HS-27A (cell line): Measurements from ENCODE around the gene BCAT1.
"Not testable (repeated sequence)": the region's sequence is repeated elsewhere in the genome, so short reads cannot be mapped to it uniquely, and the experiment has no call there.

Experiments
- DNase-seq: peaks from one replicate; pipeline ENCODE4 v3.0.0-alpha.2; 2012; ENCODE audit warnings: low read depth, missing footprints

BCAT1 gene

DNA sequence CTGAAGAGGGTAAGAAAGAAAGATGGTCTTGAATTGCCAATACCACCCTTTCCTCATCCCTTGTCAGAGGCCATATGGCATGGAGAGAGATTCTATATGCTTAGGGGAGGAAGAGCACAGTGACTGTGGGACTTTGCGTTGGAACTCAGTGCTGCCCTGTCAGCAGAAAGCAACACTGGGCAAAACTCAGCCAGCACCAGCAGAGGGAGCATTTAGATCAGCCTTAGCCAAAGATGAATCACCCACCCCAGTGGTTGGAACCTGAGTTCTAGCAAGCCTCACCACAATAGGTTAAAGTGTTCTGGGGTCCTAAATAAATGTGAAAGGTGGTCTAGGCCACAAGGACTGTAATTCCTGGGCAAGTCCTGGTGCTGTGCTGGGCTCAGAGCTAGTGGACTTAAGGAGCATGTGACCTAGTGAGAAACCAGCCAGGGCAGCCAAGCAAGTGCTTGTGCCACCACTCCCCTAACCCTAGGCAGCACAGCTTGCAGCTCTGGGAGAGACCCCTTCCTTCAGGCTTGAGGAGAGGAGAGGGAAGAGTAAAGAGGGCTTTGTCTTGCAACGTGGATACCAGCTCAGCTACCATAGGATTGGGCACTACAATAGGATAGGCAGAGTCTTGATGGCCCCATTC lies 11.4 kb upstream of the BCAT1 start:
- DNase-seq = no peak

DNA sequence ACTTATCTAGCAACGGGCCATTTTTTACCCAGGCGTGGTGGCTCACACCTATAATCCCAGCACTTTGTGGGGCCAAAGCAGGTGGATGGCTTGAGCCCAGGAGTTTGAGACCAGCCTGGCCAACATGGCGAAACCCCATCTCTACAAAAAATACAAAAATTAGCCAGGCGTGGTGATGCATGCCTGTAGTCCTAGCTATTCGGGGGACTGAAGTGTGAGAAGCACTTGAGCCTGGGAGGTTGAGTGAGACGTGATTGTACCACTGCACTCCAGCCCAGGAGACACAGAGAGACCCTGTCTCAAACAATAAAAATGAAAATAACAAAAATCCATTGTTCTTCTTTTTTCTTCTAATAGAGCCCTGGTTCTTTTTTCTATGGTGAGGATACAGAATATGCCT lies 7.5 kb upstream of the BCAT1 start:
- not testable (repeated sequence) for DNase-seq

DNA sequence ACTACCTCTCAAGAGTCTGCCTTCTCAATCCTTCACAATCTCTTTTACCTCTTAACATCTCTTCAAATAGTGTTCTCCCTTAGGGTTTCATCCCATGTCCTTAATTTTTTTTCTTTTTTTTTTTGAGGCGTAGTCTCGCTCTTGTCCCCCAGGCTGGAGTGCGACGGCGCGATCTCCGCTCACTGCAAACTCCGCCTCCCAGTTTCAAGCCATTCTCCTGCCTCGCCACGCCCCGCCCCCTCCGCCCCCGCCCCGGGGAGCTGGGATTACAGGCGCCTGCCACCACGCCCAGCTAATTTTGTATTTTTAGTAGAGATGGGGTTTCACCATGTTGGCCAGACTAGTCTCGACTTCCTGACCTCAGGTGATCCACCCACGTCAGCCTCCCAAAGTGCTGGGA lies 7.0 kb upstream of the BCAT1 start:
- DNase-seq = no peak

DNA sequence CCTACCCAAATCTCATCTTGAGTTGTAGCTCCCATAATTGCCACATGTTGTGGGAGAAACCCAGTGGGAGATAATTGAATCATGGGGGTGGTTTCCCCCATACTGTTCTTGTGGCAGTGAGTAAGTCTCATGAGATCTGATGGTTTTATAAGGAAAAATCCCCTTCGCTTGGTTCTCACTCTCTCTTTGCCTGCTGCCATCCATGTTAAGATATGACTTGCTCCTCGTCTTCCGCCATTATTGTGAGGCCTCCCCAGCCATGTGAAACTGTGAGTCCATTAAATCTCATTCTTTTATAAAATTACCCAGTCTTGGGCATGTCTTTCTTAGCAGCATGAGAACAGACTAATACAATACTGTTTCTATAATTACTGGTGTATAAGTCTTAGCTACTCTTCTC lies 6.5 kb upstream of the BCAT1 start:
- no peak for DNase-seq

DNA sequence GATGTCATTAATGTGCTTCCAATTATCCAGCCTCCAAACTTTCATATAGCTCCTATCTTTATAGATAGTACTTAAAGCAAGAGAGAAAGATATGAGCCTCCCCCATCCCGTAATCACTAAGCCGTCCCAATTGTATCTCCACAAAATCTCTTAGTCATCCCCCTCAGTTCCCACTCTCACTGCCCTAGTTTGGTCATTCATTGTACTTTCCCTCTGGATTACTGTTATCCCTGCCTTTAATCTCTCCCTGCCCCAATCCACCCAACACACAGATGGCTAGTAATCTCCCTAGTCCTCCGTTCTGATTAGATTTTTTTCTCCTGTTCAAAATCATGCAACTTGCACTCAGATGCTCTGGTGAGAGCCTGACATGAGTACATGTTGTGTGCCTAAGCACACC lies 5.4 kb upstream of the BCAT1 start:
- no peak for DNase-seq

DNA sequence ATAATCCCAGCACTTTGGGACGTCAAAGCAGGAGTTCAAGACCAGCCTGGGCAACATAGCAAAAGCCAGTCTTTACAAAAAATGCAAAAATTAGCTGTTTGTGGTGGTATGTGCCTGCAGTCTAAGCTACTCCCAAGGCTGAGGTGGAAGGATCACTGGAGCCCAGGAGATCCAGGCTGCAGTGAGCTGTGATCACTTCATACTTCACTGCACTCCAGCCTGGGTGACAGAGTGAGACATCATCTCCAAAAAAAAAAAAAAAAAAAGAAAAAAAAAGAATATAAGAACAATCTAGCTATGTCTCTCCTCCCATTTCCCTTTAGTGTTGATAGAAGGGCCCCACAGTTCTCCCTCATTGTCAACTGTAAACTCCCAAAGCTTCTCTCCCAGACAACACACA lies 3.5 kb upstream of the BCAT1 start:
- DNase-seq = no peak

DNA sequence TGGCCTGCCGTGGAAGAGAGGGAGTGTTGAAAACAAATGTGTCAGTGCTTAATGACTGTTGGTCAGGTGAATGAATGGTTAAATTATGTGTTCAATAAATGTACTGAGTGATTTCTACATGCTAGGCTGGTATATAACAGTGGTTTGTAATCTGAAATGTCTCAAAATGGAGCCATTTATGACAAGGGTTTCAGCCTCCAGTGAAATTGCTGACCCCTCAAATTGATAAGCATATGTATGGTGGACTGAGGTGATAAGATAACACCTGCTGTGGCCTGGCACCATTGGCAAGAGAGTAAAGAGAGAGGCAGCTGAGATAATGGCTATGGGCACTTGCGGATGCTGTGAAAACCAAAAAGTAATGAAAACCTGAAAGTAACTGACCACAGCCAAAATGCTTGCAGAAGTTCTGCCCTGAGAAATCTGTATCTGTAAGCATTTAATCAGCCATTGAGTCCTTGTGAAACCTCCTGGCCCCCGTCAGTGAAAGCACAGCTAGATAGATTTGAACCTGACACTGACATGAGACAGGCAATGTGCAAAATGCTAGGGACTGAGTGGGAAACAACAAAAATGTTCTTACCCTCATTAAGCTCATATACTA lies 1.4 kb upstream of the BCAT1 start:
- DNase-seq = no peak

DNA sequence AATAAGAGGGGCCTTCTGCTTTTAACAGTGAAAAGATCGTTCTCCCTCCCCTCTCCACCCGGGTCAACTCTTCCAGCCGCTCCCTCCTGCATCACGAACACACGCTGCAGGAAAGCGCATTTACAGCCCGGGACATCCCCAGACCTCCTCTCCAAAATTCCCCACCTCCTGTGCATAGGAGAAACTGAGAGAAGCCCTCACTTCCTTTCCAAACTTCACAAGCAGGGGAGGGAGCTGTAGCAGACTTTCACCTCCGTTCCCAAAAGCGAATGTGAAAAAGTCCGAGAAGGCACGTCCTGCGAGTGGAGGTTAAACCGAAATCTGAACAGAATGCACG lies 513 bp downstream of the BCAT1 start:
- DNase-seq = no peak

DNA sequence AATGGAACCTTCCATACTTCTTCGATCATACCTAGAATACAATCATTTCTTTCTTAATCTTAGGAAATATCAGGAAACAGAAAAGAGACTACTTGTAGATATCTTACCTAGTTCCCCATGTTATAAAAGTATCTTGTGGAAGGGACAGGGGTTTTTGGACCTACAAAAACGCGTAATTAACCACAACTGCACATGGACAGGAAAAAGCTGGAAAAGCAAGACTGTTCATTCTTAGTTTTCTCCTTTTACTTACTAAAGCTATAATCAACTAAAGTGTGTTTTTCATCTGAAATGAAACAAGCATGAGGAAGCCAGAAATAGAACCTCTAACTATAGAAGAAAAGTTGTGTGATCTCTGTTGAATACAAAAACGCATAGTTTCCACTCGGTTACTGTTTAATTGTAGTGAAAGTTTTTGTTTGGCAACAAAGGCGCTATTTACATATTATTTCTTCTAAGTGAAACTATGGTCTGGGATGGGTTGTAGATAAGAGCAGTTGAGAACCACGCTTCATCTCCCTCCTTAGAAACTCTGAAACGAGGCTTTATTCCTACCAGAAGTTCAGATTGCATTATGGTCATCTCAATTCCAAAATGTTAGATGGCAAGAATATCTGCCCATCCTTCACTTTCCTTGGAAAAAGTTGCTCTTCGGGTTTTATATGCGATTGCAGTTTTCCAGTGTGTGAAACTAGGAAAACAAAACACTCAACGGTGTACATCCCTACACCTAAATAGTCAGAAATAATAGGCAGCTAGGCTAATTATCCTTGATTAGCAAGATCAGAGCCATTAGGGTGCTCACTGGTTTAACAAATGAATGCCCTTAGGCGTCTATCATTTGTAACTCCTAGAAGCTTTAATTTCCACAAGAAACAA lies 1.1 kb downstream of the BCAT1 start:
- no peak for DNase-seq

DNA sequence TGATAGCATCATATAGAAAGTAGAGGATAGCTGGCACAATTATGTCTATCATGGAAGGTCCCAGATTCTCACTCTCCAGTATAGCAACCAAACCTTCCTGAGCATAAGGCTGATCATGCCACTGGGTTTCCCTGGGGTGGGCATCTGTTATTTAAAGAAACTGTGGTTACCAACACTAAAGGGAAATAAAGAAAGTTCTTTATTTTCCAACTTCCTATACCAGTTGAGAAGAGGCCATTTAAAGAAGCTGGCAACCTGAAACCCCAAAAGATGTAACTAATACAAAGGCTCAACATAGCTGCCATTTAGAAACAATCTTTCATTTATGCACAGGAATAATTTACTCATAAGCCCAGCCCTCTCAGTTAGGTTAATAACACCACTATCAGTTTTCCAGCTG lies 3.1 kb downstream of the BCAT1 start:
- DNase-seq = no peak

DNA sequence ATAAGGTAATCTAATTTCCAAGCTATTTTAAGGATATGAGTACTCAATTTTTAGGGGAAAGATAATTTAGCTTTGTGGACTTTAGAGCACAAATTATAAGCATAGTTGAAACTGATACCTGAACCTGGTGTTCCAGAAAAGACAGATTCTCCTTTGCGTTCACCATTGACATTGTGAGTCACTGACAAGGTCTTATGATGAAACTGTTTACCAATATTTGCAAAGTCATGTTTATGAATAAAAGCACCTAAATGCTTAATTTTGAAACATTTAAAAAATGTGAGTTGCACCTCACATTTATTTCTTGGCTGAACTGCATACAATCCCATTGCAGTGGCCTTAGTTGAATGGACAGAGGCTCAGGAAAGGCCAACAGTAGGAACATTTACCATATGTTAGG lies 3.9 kb downstream of the BCAT1 start:
- no peak for DNase-seq

DNA sequence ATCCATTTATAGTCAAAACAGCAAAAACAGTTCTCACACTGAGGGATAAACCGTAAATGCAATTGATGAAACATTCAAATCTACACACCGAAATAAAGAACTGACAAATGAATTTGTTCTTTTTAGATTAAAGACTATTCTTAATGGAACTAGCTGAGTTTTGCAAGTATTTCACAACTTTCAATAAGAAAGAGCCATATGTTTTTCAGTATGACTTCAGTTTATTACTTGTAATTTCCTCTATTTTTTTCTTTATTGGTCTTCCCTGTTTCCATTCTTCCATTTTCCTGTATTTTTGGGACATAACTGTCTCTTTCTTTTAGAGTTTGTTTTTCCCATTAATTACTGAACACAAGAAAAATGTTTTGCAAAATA lies 4.3 kb downstream of the BCAT1 start:
- no peak for DNase-seq

DNA sequence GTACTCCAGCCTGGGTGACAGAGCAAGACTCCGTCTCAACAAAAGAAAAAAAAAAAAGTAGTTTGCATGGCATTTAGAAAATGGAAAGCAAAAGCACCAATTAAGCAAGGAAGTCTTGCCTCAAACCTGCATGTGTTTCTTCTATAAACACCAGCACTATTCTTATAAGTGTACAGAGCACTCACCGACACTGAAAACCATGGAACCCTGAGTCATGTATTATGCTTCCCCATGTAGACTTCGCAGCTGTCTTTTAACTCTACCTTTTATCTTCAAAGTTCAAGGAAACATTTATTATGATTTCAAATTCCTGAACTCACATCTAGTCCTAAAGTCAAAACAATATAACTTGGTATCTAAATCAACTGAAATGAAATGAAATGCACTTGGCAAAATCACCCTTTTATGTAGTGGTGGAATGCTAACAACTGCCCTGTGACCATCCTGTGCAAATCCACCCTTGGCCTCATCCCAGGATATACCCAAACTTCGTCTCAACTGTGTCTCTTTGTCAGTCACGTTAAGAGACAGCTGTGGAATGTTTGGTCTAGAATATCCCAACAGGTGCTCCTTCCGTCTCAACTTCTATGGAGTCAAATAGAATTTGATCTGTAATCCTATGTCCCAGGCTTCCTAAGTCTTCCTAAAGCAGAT lies 4.8 kb downstream of the BCAT1 start:
- DNase-seq = no peak

DNA sequence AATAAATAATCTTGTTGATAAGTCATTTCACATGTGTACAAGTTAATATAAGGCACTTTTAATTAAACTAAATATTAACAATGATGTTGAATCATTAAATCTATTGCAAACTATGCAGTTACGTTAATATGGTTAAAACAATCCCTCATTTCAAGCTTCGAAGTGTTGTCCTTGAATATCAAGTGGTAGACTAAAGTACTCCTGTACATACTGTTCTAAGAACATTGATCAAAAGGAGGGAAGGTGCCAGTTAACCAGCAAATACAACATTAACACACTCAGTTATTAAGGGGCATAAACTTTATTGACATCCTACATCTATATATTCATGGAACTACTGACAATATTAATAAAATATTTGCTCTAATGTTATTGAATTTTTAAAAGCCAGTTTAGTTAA lies 8.7 kb downstream of the BCAT1 start:
- no peak for DNase-seq

DNA sequence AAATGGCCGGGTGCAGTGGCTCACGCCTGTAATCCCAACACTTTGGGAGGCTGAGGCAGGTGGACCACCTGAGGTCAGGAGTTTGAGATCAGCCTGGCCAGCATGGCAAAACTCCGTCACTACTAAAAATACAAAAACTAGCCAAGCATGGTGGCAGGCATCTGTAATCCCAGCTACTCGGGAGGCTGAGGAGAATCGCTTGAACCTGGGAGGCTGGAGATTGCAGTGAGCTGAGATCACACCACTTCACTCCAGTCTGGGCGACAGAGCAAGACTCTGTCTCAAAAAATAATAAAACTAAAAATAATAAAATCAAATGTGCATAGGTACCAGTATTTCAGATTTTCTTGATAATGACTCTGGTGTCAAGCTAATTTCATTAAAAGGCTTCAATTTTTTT lies 9.3 kb downstream of the BCAT1 start:
- not testable (repeated sequence) for DNase-seq

DNA sequence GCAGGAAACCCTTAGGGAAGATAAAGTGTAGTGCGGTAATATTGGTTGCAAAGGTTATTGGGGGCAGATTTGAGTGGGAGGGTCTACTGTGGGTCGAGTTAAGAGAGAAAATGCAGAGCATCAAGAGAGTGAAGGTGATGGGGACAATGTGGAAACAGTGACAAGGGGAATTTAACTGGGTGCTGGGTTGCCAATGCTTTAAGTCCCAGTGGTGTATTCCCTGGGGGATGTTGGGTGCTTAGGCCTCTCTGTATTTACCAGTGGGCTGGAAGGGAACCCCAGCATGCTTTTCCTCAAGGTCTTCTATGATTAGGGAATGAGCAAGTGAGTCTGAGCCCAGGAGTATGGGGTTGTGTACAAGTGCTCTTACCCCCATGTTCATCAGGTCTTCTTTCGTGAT lies 10.6 kb downstream of the BCAT1 start:
- DNase-seq = no peak

DNA sequence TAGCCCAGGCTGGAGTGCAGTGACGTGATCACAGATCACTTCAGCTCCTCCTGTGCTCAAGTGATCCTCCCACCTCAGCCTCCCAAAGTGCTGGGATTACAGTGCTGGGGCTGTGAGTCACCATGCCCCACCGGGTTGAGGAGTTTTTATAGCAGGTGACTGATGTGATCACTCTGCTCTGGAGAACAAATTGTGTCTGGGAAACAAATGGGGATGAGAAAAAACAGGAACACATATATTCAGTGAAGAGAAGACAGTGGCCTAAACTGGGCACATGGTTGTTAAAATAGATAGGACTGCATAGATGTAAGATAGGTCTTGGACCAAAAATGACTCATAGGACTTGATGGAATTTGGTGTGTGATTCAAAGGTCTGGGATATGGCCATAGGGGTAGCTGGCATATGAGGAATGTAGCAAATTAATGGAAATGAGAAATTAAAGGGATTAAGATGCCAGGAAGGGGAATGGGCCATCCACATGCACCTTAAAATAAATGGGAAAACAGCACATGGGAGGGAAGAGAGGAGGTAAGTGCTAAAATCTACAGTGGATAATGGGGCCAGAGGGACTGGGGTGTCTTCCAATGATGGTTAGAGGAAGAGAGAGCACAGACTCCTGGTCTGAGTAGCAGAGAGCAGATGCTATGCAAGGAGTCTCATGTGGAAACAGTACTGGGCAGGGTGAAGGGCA lies 11.2 kb downstream of the BCAT1 start:
- no peak for DNase-seq

DNA sequence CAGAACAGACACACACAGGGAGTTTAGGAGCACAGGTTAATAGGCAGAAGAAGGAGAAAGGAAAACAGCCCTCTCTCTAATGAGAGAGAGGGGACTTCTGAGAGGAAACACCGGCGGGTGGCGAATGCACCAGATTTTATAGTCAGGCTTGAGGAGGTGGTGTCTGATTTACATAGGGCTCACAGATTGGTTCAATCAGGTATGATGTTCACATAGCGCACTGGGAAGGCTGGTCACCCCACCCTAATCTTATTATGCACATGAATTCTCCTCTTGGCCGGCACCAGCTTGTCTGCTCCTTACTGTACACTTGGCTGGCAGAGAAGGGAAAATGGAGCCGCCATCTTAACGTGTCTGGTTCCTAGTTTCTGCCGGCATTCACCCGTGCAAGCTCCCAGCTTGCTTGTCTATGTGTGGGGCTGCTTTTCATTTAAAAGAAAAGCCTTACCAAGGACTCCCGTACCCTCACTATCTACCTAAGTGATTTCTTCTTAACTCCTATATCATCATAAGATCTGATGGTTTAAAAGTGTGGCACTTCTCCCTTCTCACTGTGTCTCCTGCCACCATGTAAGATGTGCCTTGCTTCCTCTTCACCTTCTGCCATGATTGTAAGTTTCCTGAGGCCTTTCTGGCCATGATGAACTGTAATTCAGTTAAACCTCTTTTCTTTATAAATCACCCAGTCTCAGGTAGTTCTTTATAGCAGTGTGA lies 15.1 kb downstream of the BCAT1 start:
- DNase-seq = no peak

DNA sequence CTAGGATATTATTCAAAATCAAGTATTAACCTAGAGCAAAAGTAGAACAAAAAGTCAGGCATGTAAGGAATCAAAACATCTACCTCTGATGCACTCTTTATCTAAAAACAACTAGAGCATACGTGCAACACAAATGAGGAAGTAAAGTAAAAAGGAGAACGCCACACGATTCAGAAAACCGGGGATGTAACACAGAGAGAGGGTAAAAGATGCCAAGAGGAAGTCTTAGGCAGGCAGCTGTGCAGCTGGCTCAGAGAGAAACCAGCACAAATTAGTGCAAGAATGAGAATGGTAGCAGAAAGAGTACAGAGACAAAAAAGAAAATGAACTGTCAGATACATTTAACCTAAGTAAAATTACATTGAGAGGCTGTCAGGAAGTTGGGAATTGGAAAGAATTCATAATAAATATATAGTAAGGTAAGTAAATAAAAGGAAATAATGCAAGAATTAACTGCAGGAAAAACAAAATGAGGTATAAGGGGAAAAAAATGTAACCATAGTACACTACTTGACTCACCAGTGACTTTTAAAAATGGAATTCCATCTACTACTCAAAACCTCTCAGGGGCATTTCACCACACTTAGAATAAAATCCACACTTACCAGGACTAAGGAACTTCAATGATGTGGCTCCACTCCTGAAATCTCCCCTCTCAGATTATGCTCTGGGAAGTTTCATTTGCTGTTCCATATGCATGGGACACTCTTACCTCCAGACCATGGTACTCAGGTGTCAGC lies 17.1 kb downstream of the BCAT1 start:
- DNase-seq = no peak

DNA sequence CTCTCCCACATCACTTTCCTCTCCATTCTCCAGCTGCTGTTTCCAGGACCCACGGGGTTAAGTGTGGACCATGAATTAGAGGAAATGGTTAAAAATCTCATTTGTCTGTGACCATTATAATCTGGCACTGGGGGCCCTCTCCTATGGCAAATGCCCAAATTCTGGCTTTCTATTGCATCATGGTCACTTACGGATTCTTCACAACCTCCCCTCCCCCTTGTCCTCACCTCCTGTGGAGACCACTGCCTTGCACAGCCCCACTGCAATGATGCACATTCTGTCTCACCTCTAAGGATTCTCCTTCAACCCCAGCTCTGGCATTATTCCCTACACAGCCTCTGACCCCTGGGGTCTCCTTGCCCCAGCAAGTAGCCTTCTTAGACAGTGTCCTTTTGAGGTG lies 18.9 kb downstream of the BCAT1 start:
- no peak for DNase-seq
